Smooth muscle cell (in vitro differentiated cells): ENCODE data around the gene LRMDA. TPM values are rescaled to one million over a fixed set of nuclear protein-coding genes. Genes with fewer than 3 reads are reported as not detected.

Experiments used
- DNase-seq: peaks from one replicate; lab custom pipeline; 2025; ENCODE audit not compliant: unreplicated experiment; lab: John Stamatoyannopoulos, UW
- H2AFZ ChIP-seq: fragments of 200-600 bp; sonication (generic); 2 replicates; pipeline ENCODE4 v1.6.0; 2016; ENCODE audit warnings: antibody characterized with exemption, low read depth, mild to moderate bottlenecking
- H3F3A ChIP-seq: fragments of 200-600 bp; sonication (generic); 2 replicates; pipeline ENCODE4 v1.6.0; 2017; ENCODE audit warnings: antibody characterized with exemption, low read depth
- H3K27ac ChIP-seq: fragments of 200-600 bp; sonication (generic); 2 replicates; pipeline ENCODE4 v1.5.1; 2016; ENCODE audit warnings: low read depth, mild to moderate bottlenecking
- H3K27me3 ChIP-seq: fragments of 200-600 bp; sonication (generic); 2 replicates; pipeline ENCODE4 v1.6.1; 2016; ENCODE audit warnings: low read depth, mild to moderate bottlenecking
- H3K36me3 ChIP-seq: fragments of 200-600 bp; sonication (generic); 2 replicates; pipeline ENCODE4 v1.5.1; 2016; ENCODE audit warnings: low read depth
- H3K4me1 ChIP-seq: fragments of 200-600 bp; sonication (generic); 2 replicates; pipeline ENCODE4 v1.5.1; 2016; ENCODE audit warnings: low read depth
- H3K4me2 ChIP-seq: fragments of 200-600 bp; sonication (generic); 2 replicates; pipeline ENCODE4 v1.6.0; 2016; ENCODE audit warnings: mild to moderate bottlenecking
- H3K4me3 ChIP-seq: fragments of 200-600 bp; sonication (generic); 2 replicates; pipeline ENCODE4 v1.5.1; 2016; ENCODE audit warnings: mild to moderate bottlenecking
- H3K79me2 ChIP-seq: fragments of 200-600 bp; sonication (generic); 2 replicates; pipeline ENCODE4 v1.6.0; 2016; ENCODE audit warnings: low read depth, mild to moderate bottlenecking
- H3K9ac ChIP-seq: fragments of 200-600 bp; sonication (generic); 2 replicates; pipeline ENCODE4 v1.6.0; 2016; ENCODE audit warnings: low read depth
- H3K9me3 ChIP-seq: fragments of 200-600 bp; sonication (generic); replicated peaks from 2 replicates; pipeline ENCODE4 v1.5.1; 2016; ENCODE audit warnings: low read depth
- H4K20me1 ChIP-seq: fragments of 200-600 bp; sonication (generic); 2 replicates; pipeline ENCODE4 v1.6.0; 2016; ENCODE audit warnings: low read depth
- WGBS: methylation state at CpG from one replicate; pipeline ENCODE4 v1.1.7; 2016; ENCODE audit warnings: low lambda C conversion rate; 5-methylcytosine and 5-hydroxymethylcytosine counted together
- polyA plus RNA-seq: library from polyadenylated mRNA; unstranded; fragments of >200 nt; fragmentation: Nextera tagmentation; extraction: Ambion mirVana; gene quantifications from 2 replicates; pipeline ENCODE4 v1.2.1, GENCODE V29; 2016
- total RNA-seq: library from RNA; depleted of rRNA; stranded (reverse); fragments of >200 nt; gene quantifications from 2 replicates; pipeline ENCODE4 v1.2.3, GENCODE V29; 2014
- TF ChIP-seq, protein P1 (sequence below): fragments of 200-600 bp; sonication (generic); IDR thresholded peaks from 2 replicates; pipeline ENCODE4 v1.5.1; 2017; ENCODE audit warnings: borderline replicate concordance, mild to moderate bottlenecking, antibody characterized with exemption; ENCODE audit not compliant: insufficient read depth, poor library complexity, severe bottlenecking

LRMDA gene
- total and polyA plus RNA-seq, 2 experiments from 2014 or later: 1.5 to 1.6 TPM

DNA sequence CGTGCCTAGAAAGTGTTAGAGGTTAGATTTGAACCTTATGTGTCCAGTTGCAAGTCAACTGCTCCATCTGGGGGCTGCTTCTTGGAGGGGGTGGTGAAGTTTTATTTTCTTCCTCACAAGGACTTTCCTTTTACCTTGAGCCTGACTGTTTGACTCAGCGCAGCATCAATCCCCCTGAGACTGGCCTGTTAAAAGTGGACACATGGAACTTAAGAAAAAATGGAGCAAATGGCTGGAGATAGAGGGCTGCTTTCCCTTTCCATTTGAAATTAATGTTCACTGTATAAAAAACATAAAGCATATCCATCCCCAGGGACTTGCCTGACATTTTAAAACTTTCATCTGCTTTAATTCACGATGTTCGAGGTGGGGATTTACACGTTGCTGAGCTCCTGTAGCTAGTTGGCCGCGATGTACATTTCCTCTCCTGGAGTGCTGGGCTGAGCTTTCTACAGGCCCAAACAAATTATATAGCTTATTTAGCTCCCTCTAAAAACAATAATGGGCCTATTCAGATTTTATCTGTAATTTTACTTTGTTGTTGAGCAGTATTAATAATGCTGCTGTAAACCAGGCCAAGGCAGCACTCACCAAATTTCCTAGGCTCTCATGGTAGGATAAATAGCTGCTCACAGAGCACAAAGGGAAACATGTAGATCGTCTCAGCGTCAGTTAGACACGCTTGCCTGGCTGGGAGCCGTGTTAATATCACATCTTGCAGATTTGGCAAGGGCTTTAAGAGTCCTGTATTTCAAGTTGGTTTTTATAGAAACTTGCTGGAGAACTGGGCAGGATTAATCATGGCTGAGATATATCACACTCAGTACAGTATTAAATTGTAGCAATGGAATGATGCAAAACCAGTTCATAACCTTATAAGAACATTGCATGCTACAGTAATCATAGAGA, 251.5 kb downstream of the LRMDA start:
- no peaks in the 10 kb centered on the region for H3K9me3 ChIP-seq
- no peaks in the 10 kb centered on the region for H3K79me2 ChIP-seq
- no peaks in the 10 kb centered on the region for H3K36me3 ChIP-seq
- no peak overlapping the region for H3K4me2 ChIP-seq
- H2AFZ ChIP-seq: no peak overlapping the region
- TF ChIP-seq, protein P1, sequence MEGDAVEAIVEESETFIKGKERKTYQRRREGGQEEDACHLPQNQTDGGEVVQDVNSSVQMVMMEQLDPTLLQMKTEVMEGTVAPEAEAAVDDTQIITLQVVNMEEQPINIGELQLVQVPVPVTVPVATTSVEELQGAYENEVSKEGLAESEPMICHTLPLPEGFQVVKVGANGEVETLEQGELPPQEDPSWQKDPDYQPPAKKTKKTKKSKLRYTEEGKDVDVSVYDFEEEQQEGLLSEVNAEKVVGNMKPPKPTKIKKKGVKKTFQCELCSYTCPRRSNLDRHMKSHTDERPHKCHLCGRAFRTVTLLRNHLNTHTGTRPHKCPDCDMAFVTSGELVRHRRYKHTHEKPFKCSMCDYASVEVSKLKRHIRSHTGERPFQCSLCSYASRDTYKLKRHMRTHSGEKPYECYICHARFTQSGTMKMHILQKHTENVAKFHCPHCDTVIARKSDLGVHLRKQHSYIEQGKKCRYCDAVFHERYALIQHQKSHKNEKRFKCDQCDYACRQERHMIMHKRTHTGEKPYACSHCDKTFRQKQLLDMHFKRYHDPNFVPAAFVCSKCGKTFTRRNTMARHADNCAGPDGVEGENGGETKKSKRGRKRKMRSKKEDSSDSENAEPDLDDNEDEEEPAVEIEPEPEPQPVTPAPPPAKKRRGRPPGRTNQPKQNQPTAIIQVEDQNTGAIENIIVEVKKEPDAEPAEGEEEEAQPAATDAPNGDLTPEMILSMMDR: no peak
- no peaks in the 10 kb centered on the region for H4K20me1 ChIP-seq
- DNase-seq: no peak
- H3F3A ChIP-seq: no peaks in the 10 kb centered on the region
- no peak overlapping the region for H3K4me3 ChIP-seq
- H3K27ac ChIP-seq: no peak overlapping the region
- no peaks in the 10 kb centered on the region for H3K4me1 ChIP-seq
- WGBS: 87% methylated on average over 11 of the region's 11 CpGs
- H3K9ac ChIP-seq: no peak overlapping the region
- H3K27me3 ChIP-seq: no peaks in the 10 kb centered on the region

DNA sequence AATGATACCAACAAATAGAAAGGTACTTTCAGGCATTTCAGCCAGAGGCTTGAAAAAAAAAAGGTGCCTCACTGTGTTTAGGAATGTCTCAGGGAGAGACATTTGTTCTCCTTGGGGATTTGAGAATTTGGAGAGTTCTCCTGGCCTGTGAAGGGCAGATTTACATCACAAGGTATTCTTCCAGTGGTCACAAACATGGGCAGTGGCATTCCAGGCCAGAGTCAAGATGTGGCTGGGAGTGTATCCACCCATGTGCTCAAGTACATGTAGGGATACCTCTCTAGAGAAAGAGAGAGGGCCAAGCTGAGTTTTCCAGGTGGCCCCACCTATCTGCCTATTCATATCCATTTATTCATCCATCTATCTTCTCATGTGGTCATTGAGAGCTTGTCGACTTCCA, 253.8 kb downstream of the LRMDA start:
- Histone ChIP-seq H3K4me2 (no peak overlapping the region), H3K4me1 (no peaks in the 10 kb centered on the region), H2AFZ (no peak overlapping the region), H3F3A (no peaks in the 10 kb centered on the region), H4K20me1 (no peaks in the 10 kb centered on the region), H3K27me3 (no peaks in the 10 kb centered on the region), H3K79me2 (no peaks in the 10 kb centered on the region), H3K36me3 (no peaks in the 10 kb centered on the region), H3K9ac (no peak overlapping the region), H3K9me3 (no peaks in the 10 kb centered on the region), H3K4me3 (no peak overlapping the region), H3K27ac (no peak overlapping the region)
- WGBS: 79% methylated on average over 1 of the region's 1 CpG
- DNase-seq: no peak
- TF ChIP-seq, protein P1: no peak

DNA sequence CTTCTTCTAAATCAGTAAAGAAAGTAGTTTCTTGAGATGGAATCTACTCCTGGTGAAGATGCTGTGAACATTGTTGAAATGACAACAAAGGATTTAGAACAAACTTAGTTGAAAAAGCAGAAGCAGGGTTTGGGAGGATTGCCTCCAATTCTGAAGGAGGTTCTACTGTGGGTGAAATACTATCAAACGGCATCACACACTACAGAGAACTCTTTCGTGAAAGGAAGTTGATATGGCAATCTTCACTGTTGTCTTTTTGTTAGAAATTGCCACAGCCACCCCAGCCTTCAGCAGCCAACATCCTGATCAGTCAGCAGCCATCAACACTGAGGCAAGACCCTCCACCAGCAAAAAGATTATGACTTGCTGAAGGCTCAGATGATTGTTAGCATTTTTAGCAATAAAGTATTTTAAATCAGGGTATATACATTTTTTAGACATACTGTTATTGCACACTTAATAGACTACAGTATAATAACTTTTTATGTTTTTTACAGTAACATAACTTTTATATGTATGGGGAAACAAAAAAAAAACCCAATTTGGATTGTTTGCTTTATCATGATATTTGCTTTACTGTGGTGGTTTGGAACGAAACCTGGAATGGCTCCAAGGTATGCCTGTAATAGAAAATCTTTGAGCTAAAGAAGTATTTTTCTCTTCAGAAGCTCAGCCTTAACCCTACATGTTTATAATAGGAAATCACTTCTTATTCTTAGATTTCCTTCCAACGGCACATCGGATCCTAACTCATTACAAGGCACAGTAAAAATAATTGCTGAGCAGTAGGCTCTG, 257.3 kb downstream of the LRMDA start:
- no peaks in the 10 kb centered on the region for H4K20me1 ChIP-seq
- TF ChIP-seq, protein P1: no peak
- no peak overlapping the region for H3K9ac ChIP-seq
- H2AFZ ChIP-seq: no peak overlapping the region
- no peaks in the 10 kb centered on the region for H3K79me2 ChIP-seq
- no peak for DNase-seq
- H3K27ac ChIP-seq: no peak overlapping the region
- no peak overlapping the region for H3K4me2 ChIP-seq
- no peak overlapping the region for H3K4me3 ChIP-seq
- H3F3A ChIP-seq: no peaks in the 10 kb centered on the region
- no peaks in the 10 kb centered on the region for H3K36me3 ChIP-seq
- 94% methylated on average over 5 of the region's 5 CpGs for WGBS
- no peaks in the 10 kb centered on the region for H3K9me3 ChIP-seq
- H3K4me1 ChIP-seq: no peaks in the 10 kb centered on the region
- H3K27me3 ChIP-seq: no peaks in the 10 kb centered on the region
